GM12875 (cell line): Measurements from ENCODE around the gene SIDT2.
A peak's percentile ranks its signal among the peaks of the same experiment; 100 is the strongest.

Source experiments
- H3K4me3 ChIP-seq: one replicate; pipeline ENCODE4 v1.5.1; 2011; ENCODE audit warnings: low read depth, low read length, control low read depth
- TF ChIP-seq, protein P1 (sequence below): IDR thresholded peaks from 2 replicates; pipeline ENCODE4 v1.5.1; 2011; ENCODE audit warnings: low read depth, mild to moderate bottlenecking, control low read depth, inconsistent platforms, low read length, moderate library complexity, borderline replicate concordance; ENCODE audit not compliant: insufficient read depth

SIDT2 gene

DNA sequence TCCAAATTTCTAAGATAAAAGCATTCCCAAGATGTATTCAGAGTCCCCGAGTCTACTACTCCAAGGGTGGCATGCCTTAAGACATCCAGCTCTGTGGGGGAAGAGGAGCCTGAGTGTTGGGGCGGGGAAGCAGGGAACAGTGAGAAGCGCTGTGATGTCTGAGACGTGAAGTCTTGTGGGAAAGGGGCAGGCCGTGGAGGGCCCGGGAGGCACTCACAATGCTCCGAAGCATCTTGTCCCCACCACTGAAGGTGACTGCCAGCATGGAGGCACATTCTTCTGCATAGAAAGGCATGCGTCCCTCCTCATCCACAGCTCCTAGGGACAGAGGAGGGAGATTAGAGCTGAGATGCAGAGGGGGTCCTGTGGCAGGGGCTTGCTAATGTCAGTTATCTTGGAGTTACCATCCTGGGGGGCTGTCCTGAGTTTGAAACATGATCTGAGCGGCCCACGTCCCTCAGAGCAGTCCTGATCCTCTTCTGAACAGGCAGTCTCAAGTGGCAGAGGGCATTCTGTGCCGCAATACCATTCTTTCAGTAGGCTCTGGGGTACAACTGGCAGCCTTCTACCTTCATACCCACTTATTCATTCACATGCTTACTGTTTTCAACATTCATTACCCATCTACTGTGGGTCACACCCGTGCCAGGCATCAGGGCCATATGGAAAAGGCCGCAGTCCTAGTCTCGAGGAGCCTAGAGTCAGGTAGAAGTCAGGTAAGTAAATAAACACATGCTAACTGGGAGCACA lies 44.6 kb downstream of the SIDT2 start:
- H3K4me3 ChIP-seq, result no peak overlapping the region
- TF ChIP-seq, protein P1, sequence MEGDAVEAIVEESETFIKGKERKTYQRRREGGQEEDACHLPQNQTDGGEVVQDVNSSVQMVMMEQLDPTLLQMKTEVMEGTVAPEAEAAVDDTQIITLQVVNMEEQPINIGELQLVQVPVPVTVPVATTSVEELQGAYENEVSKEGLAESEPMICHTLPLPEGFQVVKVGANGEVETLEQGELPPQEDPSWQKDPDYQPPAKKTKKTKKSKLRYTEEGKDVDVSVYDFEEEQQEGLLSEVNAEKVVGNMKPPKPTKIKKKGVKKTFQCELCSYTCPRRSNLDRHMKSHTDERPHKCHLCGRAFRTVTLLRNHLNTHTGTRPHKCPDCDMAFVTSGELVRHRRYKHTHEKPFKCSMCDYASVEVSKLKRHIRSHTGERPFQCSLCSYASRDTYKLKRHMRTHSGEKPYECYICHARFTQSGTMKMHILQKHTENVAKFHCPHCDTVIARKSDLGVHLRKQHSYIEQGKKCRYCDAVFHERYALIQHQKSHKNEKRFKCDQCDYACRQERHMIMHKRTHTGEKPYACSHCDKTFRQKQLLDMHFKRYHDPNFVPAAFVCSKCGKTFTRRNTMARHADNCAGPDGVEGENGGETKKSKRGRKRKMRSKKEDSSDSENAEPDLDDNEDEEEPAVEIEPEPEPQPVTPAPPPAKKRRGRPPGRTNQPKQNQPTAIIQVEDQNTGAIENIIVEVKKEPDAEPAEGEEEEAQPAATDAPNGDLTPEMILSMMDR, result no peak

DNA sequence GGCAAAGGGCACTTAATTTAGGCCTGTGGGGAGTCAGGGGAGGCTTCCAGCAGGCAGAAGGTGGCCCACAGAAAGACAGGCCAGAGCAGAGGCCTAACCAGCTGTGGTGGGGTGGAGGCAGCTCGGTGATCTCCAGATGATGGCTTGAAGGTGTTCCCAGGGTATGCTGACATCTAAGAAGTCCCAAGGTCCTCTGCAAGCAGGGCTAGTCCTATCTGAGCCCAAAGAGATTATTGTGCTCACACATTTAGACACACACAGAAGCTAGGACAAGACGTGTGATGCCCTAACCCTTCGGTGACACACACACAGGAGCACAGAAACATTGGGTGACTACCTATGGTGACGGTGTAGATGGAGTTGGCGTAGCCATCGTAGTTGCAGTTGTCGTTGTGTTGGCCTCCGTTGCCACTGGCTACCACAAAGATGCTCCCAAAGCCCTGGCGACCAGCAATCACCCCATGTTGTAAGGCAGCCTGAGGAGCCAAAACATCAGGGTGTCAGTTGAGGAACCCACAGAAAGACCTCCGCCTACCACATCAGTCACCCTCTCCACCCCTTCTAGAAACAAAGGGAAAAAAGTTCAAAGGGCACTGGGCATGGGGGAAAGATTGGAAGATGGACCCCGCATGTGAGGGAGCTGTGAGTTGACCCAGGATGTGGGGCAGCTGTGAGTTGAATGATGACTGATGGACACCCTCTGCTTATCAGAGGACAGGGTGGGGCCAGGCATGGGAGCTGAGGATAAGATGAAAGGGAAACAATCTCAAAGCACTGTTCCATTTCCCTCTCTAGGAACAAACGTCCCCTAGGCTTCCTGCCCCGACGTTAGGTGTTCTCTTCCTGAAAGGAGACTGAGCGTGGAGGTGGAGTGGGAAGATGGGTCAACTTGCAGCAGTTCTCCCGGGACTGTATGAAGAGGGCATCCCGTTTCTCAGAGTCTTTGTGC lies 45.5 kb downstream of the SIDT2 start:
- TF ChIP-seq, protein P1, result no peak
- H3K4me3 ChIP-seq, result no peak overlapping the region

DNA sequence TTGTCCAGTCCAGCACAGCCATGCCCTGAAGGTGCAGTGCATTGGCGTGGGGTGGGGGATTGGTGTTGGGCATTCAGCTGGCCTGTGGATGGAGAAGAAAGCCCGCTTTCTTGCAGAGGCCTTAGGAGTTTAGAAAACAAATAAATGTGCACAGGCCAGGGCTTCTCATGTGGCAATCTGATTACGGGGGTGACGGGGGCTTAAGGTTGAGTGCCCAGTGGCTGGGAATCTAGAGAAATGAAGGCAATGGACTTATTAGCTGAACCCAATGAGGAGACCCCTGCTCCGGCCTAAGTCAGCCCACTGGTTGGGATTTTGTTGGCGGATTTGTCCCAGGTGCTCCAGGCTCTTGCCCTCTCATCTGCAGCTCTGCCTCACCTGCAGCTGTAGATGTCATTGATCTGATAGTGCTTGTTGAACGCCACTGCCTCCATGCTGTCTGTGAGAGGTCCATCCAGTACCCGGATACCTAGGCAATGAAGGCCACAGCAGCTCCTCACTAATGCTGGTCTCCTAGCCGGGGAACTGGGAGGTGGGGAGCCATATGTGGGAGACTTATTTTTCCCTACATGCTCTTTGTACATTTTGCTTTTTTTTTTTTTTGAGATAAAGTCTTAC lies 47.1 kb downstream of the SIDT2 start:
- no peak overlapping the region for H3K4me3 ChIP-seq
- TF ChIP-seq, protein P1, result no peak

DNA sequence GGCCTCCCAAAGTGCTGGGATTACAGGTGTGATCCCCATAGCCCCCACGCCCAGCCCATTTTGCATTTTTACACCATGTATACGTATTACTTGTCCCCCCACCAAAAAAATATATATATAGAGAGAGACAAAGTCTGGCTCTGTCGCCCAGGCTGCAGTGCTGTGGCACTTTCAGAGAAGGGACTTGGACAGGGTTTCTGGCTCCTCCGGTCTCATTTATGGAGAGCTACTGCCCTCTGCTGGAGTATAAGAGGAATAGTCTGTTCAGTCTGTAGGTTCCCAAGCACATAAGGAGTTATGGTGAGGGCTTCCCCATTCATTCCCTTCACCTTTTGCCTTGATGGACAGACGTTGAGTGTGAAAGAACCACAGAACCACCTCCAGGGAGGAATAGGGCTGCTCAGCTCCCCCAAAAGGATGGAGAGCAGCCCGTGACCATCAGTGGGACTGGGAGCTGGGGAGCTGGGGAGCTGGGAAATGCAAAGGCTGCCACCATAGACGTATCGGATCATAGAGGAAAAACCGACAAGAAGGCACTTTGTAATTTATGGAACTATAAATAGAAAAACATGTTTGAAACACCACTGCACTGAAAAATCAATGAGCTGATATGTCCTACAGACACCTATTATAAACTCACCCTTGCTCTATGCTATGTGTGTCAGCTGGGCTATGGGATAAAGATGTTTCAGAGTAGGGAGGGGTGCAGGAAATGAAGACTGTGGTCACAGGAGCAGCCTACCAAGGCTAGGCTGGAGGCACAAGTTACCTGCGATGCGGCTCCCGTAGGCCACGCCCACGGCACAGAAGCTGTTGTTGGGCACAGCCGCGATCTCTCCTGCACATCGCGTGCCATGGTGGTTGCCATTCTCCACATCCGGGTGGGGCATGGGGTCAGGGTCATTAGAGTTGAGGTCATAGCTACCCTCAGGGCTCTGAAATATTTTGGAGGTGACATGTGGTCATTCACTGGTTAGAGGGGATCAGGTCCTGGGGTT lies 48.1 kb downstream of the SIDT2 start:
- H3K4me3 ChIP-seq, result no peak overlapping the region
- TF ChIP-seq, protein P1, result peak; percentile 65

DNA sequence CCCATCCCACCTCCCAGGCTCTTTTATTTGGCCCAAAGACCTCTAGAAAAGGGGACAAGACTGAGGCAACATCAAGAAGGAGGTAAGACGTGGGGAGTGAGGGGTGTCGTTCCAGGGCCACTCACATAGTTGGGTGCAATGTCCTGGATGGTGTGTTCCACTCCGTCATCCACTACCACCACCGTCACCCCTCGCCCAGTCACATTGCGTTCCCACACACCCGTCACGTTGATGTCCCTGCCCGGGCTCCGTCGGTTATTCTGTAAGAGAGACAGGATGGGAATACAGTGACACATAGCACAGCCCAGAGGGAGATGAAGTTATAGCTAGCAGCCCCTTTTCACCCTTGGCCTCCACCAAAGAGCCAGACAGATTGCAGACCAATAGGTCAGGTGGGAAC lies 49.5 kb downstream of the SIDT2 start:
- no peak overlapping the region for H3K4me3 ChIP-seq
- TF ChIP-seq, protein P1, result no peak

DNA sequence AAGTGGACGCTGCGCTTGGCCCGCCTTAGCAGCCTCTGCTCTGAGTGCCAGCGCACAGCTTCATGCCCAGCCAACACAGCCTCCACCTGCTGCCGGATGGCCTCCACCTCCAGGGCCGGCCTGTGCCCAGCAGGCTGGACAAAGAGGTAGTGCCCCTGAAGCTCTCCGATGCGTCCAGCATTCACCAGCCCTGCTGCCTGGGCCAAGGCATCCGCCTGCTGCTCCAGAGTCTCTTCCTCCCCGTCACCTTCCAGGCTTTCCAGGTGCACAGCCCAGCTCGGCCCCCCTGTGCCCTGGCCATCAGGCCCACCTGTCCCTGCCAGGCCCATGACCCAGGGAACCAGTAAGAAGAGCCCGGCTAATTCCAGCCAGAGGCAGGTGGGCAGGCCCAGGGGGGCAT lies 50.9 kb downstream of the SIDT2 start:
- TF ChIP-seq, protein P1, result no peak
- no peak overlapping the region for H3K4me3 ChIP-seq
